ENCODE measurements around the gene TMEM242.

GRCh38 chr6:157305670-157306653 is 17.4 kb downstream of the TMEM242 start:
- TF ChIP-seq POLR2A (IDR thresholded peaks at IDR 0.05) (no peak), CTCF (IDR thresholded peaks at IDR 0.05 in 4 of 5, conservative IDR thresholded peaks at IDR 0.05 in 1 of 5) (no peak)
